GM21723 (cell line): ENCODE data around the gene QDPR.
"Not testable (repeated sequence)": the region's sequence is repeated elsewhere in the genome, so short reads cannot be mapped to it uniquely, and the experiment has no call there.

Experiments used
- ATAC-seq: cut with Tn5 transposase; IDR thresholded peaks from one replicate; pipeline ENCODE4 v1.9.1; 2021; ENCODE audit warnings: mild to moderate bottlenecking, moderate library complexity; ENCODE audit not compliant: unreplicated experiment

Gene QDPR

GRCh38 chr4:17511950-17512795 is at the start of gene QDPR:
Gene QDPR, minus strand, starts transcription at chr4:17512090. Its CDS starts 36 bp downstream, at chr4:17512054.
- ATAC-seq, result peak; percentile 97

- no peak for ATAC-seq
Measured at GRCh38 chr4:17561195-17561909, 49.5 kb upstream of the QDPR start.

GRCh38 chr4:17560065-17560673 is 48.3 kb upstream of the QDPR start:
- no peak for ATAC-seq

GRCh38 chr4:17559709-17560048 is 47.8 kb upstream of the QDPR start:
- ATAC-seq, result no peak

- no peak for ATAC-seq
Measured at GRCh38 chr4:17558941-17559708, 47.2 kb upstream of the QDPR start.

- ATAC-seq, result no peak
Measured at GRCh38 chr4:17557880-17558279, 46.0 kb upstream of the QDPR start.

GRCh38 chr4:17556498-17556897 is 44.6 kb upstream of the QDPR start:
- ATAC-seq, result no peak

GRCh38 chr4:17554568-17554967 is 42.7 kb upstream of the QDPR start:
- no peak for ATAC-seq

- no peak for ATAC-seq
Measured at GRCh38 chr4:17552427-17552826, 40.5 kb upstream of the QDPR start.

GRCh38 chr4:17550549-17550948 is 38.7 kb upstream of the QDPR start:
- ATAC-seq, result no peak

GRCh38 chr4:17546678-17547077 is 34.8 kb upstream of the QDPR start:
- ATAC-seq, result no peak

GRCh38 chr4:17546222-17546621 is 34.3 kb upstream of the QDPR start:
- no peak for ATAC-seq

- no peak for ATAC-seq
Measured at GRCh38 chr4:17545374-17546140, 33.7 kb upstream of the QDPR start.

- ATAC-seq, result no peak
Measured at GRCh38 chr4:17544831-17545234, 32.9 kb upstream of the QDPR start.

GRCh38 chr4:17544205-17544604 is 32.3 kb upstream of the QDPR start:
- no peak for ATAC-seq

- ATAC-seq, result not testable (repeated sequence)
Measured at GRCh38 chr4:17537060-17537459, 25.2 kb upstream of the QDPR start.

- ATAC-seq, result no peak
Measured at GRCh38 chr4:17535906-17536305, 24.0 kb upstream of the QDPR start.

GRCh38 chr4:17535242-17535641 is 23.4 kb upstream of the QDPR start:
- no peak for ATAC-seq

GRCh38 chr4:17534705-17535104 is 22.8 kb upstream of the QDPR start:
- no peak for ATAC-seq

- ATAC-seq, result no peak
Measured at GRCh38 chr4:17531538-17532285, 19.8 kb upstream of the QDPR start.
